IMR-90 (cell line): ENCODE measurements around the gene ATXN1. TPM values are rescaled to one million over a fixed set of nuclear protein-coding genes. Genes with fewer than 3 reads are reported as not detected.

Experiments
- ATAC-seq: fragments of 200-7000 bp; cut with Tn5 transposase; 2 replicates; pipeline ENCODE4 v1.9.1; 2020; ENCODE audit warnings: low read depth, mild to moderate bottlenecking, moderate library complexity
- BruUV-seq: library from RNA; stranded (reverse); fragments of 400-500 nt; replicated peaks from 2 replicates; lab custom pipeline; 2021; lab: Mats Ljungman, UMichigan
- CTCF ChIA-PET: fragments of 300-600 bp; formaldehyde crosslinking; extraction: SDS; loops from one replicate; lab custom pipeline; 2021; ENCODE audit warnings: antibody characterized with exemption; lab: Yijun Ruan, JAX
- POLR2A ChIA-PET: fragments of 300-600 bp; sonication (Branson Sonifier 250); formaldehyde crosslinking; loops from one replicate; lab custom pipeline; 2022; ENCODE audit warnings: antibody characterized with exemption; ENCODE audit not compliant: unreplicated experiment; lab: Charles Lee
- DNase-seq: peaks from one replicate; pipeline ENCODE4 v3.0.0; 2013
- H2AFZ ChIP-seq: replicated peaks from 2 replicates; pipeline ENCODE3; 2013; ENCODE audit warnings: low read length, mild to moderate bottlenecking; ENCODE audit not compliant: poor library complexity
- H2AK5ac ChIP-seq: 2 replicates; pipeline ENCODE4 v1.6.1; 2013; ENCODE audit warnings: low read depth, low read length, inconsistent platforms
- H2AK9ac ChIP-seq: replicated peaks from 2 replicates; pipeline ENCODE3; 2013; ENCODE audit warnings: mild to moderate bottlenecking, low read depth, low read length, moderate library complexity; ENCODE audit not compliant: poor library complexity
- H2BK120ac ChIP-seq: 2 replicates; pipeline ENCODE4 v1.6.1; 2013; ENCODE audit warnings: low read depth, low read length, inconsistent platforms
- H2BK15ac ChIP-seq: 3 replicates; pipeline ENCODE4 v1.6.1; 2013; ENCODE audit warnings: low read depth, low read length, inconsistent platforms
- H2BK20ac ChIP-seq: 2 replicates; pipeline ENCODE4 v1.6.1; 2013; ENCODE audit warnings: low read depth, mild to moderate bottlenecking, inconsistent platforms, low read length, moderate library complexity
- H2BK5ac ChIP-seq: 2 replicates; pipeline ENCODE4 v1.6.1; 2013; ENCODE audit warnings: mild to moderate bottlenecking, low read depth, low read length, inconsistent platforms; ENCODE audit not compliant: poor library complexity, severe bottlenecking
- H3K14ac ChIP-seq: replicated peaks from 2 replicates; pipeline ENCODE4 v1.6.1; 2013; ENCODE audit warnings: low read depth, low read length, inconsistent platforms
- H3K18ac ChIP-seq: 2 replicates; pipeline ENCODE4 v1.6.1; 2013; ENCODE audit warnings: low read depth, low read length, control low read depth
- H3K23ac ChIP-seq: 2 replicates; pipeline ENCODE4 v1.6.1; 2013; ENCODE audit warnings: low read depth, low read length, inconsistent platforms
- H3K27ac ChIP-seq: 2 replicates; pipeline ENCODE4 v1.5.1; 2013; ENCODE audit warnings: mild to moderate bottlenecking, control low read depth, low read length; ENCODE audit not compliant: insufficient read depth
- H3K27me3 ChIP-seq: 2 replicates; pipeline ENCODE4 v1.6.1; 2013; ENCODE audit warnings: low read length; ENCODE audit not compliant: control insufficient read depth, insufficient read depth
- H3K36me3 ChIP-seq: 2 replicates; pipeline ENCODE4 v1.6.1; 2013; ENCODE audit warnings: low read length, mixed read lengths; ENCODE audit not compliant: control insufficient read depth, insufficient read depth
- H3K4ac ChIP-seq: 2 replicates; pipeline ENCODE4 v1.6.1; 2013; ENCODE audit warnings: low read depth, low read length, inconsistent platforms
- H3K4me1 ChIP-seq: 2 replicates; pipeline ENCODE4 v1.6.1; 2013; ENCODE audit warnings: low read length, mixed read lengths; ENCODE audit not compliant: control insufficient read depth, insufficient read depth
- H3K4me2 ChIP-seq: 2 replicates; pipeline ENCODE4 v1.6.1; 2013; ENCODE audit warnings: low read depth, mild to moderate bottlenecking, control low read depth, low read length, moderate library complexity
- H3K4me3 ChIP-seq: 2 replicates; pipeline ENCODE4 v1.5.1; 2013; ENCODE audit warnings: low read depth, mild to moderate bottlenecking, control low read depth, low read length, moderate library complexity; ENCODE audit not compliant: insufficient read depth
- H3K56ac ChIP-seq: 2 replicates; pipeline ENCODE4 v1.6.1; 2013; ENCODE audit warnings: low read length, inconsistent platforms; ENCODE audit not compliant: insufficient read depth; ENCODE audit errors: extremely low read depth
- H3K79me1 ChIP-seq, 2 experiments: 2 replicates each; pipeline ENCODE4 v1.6.1; 2013; ENCODE audit warnings: low read length in 2 of 2, inconsistent platforms in 1 of 2, low read depth in 1 of 2
- H3K9ac ChIP-seq: 2 replicates; pipeline ENCODE4 v1.6.1; 2013; ENCODE audit warnings: low read depth, low read length, control low read depth
- H3K9me1 ChIP-seq: 2 replicates; pipeline ENCODE4 v1.6.1; 2013; ENCODE audit warnings: low read length, inconsistent platforms; ENCODE audit not compliant: insufficient read depth
- H3K9me3 ChIP-seq: 2 replicates; pipeline ENCODE4 v1.6.1; 2013; ENCODE audit warnings: low read length; ENCODE audit not compliant: control insufficient read depth, insufficient read depth
- H4K20me1 ChIP-seq: 2 replicates; pipeline ENCODE4 v1.6.1; 2013; ENCODE audit warnings: low read length, inconsistent platforms; ENCODE audit not compliant: insufficient read depth
- H4K5ac ChIP-seq: 2 replicates; pipeline ENCODE4 v1.6.1; 2013; ENCODE audit warnings: mild to moderate bottlenecking, low read depth, low read length, control low read depth
- H4K8ac ChIP-seq, 2 experiments: 2 replicates each; pipeline ENCODE4 v1.6.1; 2013; ENCODE audit warnings: low read depth in 2 of 2, low read length in 2 of 2, control low read depth in 1 of 2, inconsistent platforms in 1 of 2
- H4K91ac ChIP-seq: 2 replicates; pipeline ENCODE4 v1.6.1; 2013; ENCODE audit warnings: low read depth, low read length, inconsistent platforms; ENCODE audit not compliant: insufficient read depth
- BHLHE40 ChIP-seq: fragments of 150-350 bp; IDR thresholded peaks from 2 replicates; pipeline ENCODE4 v1.6.1; 2016; ENCODE audit warnings: mild to moderate bottlenecking, low read depth, low read length
- CEBPB ChIP-seq: IDR thresholded peaks from 2 replicates; pipeline ENCODE4 v1.6.1; 2012; ENCODE audit warnings: low read depth, low read length, improper control_type of control experiment
- MAFK ChIP-seq: IDR thresholded peaks from 2 replicates; pipeline ENCODE4 v1.6.1; 2012; ENCODE audit warnings: low read depth, low read length, improper control_type of control experiment
- MAZ ChIP-seq: IDR thresholded peaks from 2 replicates; pipeline ENCODE4 v1.6.1; 2012; ENCODE audit warnings: low read depth, mild to moderate bottlenecking, low read length, improper control_type of control experiment, moderate library complexity, borderline replicate concordance
- MXI1 ChIP-seq: IDR thresholded peaks from 2 replicates; pipeline ENCODE4 v1.6.1; 2012; ENCODE audit warnings: low read depth, mild to moderate bottlenecking, low read length, moderate library complexity, borderline replicate concordance
- NFE2L2 ChIP-seq: fragments of 150-350 bp; IDR thresholded peaks from 2 replicates; pipeline ENCODE4 v1.6.1; 2016; ENCODE audit warnings: low read depth, mild to moderate bottlenecking, low read length
- POLR2A ChIP-seq: IDR thresholded peaks from 2 replicates; pipeline ENCODE4 v1.6.1; 2012; ENCODE audit warnings: mild to moderate bottlenecking, low read depth, low read length
- RAD21 ChIP-seq: IDR thresholded peaks from 2 replicates; pipeline ENCODE4 v1.6.1; 2012; ENCODE audit warnings: low read length, improper control_type of control experiment
- RFX5 ChIP-seq: IDR thresholded peaks from 2 replicates; pipeline ENCODE4 v1.8.0; 2012; ENCODE audit warnings: low read depth, mild to moderate bottlenecking, low read length, moderate library complexity
- SMC3 ChIP-seq: fragments of 150-350 bp; IDR thresholded peaks from 2 replicates; pipeline ENCODE4 v1.6.1; 2016; ENCODE audit warnings: low read depth, mild to moderate bottlenecking, antibody characterized with exemption, low read length, moderate library complexity
- WGBS, 2 experiments: methylation state at CpG; one replicate each; pipeline versions ENCODE4 v1.1.5 to v1.1.7; 2013; ENCODE audit warnings: missing lambda C conversion rate in 2 of 2; ENCODE audit not compliant: insufficient read length in 1 of 2; ENCODE audit errors: extremely low coverage in 2 of 2; 5-methylcytosine and 5-hydroxymethylcytosine counted together
- dilution Hi-C: fragments of 300-500 bp; cut with HindIII; formaldehyde crosslinking; loops from one replicate; pipeline ENCODE4 v1.14.3; 2018; ENCODE audit warnings: low sequenced_read_pairs; ENCODE audit not compliant: unreplicated experiment
- in situ Hi-C: fragments of 300-500 bp; cut with MboI; formaldehyde crosslinking; loops from 3 replicates; pipeline ENCODE4 v1.14.3; 2019; ENCODE audit warnings: low sequenced_read_pairs, inconsistent platforms, mixed read lengths
- intact Hi-C: fragments of 100-400 bp; cut with micrococcal nuclease; formaldehyde crosslinking; loops from 2 replicates; pipeline ENCODE4 v1.10.0; 2022
- polyA plus RNA-seq, 3 experiments: library from polyadenylated mRNA; depleted of rRNA; stranded (reverse); fragments of >200 nt; gene quantifications; 2 replicates each; pipeline ENCODE4 v1.2.3, GENCODE V29; 2012; ENCODE audit warnings: low replicate concordance in 1 of 3
- total RNA-seq: library from RNA; depleted of rRNA; stranded (reverse); fragments of >200 nt; gene quantifications from 2 replicates; pipeline ENCODE4 v1.2.3, GENCODE V29; 2012
- TF ChIP-seq, protein P1 (sequence below): conservative IDR thresholded peaks from 2 replicates; pipeline ENCODE4 v1.5.1; 2012; ENCODE audit warnings: mild to moderate bottlenecking, low read depth, low read length, improper control_type of control experiment
- TF ChIP-seq, protein P2 (sequence below): fragments of 150-350 bp; IDR thresholded peaks from 2 replicates; pipeline ENCODE4 v1.6.1; 2016; ENCODE audit warnings: low read depth, mild to moderate bottlenecking, low read length, moderate library complexity, borderline replicate concordance
- TF ChIP-seq, protein P3 (sequence below): fragments of 150-350 bp; IDR thresholded peaks from 2 replicates; pipeline ENCODE4 v1.6.1; 2017; ENCODE audit warnings: mild to moderate bottlenecking, antibody characterized with exemption, low read length, low read depth

Gene ATXN1
- total and polyA plus RNA-seq, 2 of the 4 experiments (the other 2 are of a cell fraction) = 7.3 to 11.1 TPM

DNA sequence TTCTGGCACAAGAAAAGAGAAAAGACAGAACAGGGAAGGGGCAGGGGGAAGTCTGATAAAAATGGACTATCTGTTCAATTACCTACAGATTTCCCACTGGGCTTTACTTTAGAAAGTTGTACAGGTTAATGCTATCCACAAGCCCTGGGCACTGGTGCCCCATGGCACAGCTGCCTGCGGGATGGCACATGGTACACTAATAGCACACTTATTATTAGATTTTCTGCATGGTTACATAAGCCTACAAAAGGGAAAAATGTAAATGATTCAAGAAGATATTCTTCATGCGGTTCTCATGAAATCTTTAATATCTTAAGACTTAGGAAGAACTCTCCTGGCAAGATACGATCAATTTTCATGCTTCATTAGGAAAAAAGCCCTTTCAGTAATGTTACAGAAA is 385.4 kb downstream of the ATXN1 start:
- no peak overlapping the region for H3K4ac ChIP-seq
- H3K9me3 ChIP-seq = no peaks in the 10 kb centered on the region
- TF ChIP-seq MAZ (no peak), POLR2A (no peak), NFE2L2 (no peak), MXI1 (no peak), RAD21 (no peak), MAFK (no peak), RFX5 (no peak), SMC3 (no peak), CEBPB (no peak), BHLHE40 (no peak)
- TF ChIP-seq, protein P1, sequence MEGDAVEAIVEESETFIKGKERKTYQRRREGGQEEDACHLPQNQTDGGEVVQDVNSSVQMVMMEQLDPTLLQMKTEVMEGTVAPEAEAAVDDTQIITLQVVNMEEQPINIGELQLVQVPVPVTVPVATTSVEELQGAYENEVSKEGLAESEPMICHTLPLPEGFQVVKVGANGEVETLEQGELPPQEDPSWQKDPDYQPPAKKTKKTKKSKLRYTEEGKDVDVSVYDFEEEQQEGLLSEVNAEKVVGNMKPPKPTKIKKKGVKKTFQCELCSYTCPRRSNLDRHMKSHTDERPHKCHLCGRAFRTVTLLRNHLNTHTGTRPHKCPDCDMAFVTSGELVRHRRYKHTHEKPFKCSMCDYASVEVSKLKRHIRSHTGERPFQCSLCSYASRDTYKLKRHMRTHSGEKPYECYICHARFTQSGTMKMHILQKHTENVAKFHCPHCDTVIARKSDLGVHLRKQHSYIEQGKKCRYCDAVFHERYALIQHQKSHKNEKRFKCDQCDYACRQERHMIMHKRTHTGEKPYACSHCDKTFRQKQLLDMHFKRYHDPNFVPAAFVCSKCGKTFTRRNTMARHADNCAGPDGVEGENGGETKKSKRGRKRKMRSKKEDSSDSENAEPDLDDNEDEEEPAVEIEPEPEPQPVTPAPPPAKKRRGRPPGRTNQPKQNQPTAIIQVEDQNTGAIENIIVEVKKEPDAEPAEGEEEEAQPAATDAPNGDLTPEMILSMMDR = no peak
- TF ChIP-seq, protein P2, sequence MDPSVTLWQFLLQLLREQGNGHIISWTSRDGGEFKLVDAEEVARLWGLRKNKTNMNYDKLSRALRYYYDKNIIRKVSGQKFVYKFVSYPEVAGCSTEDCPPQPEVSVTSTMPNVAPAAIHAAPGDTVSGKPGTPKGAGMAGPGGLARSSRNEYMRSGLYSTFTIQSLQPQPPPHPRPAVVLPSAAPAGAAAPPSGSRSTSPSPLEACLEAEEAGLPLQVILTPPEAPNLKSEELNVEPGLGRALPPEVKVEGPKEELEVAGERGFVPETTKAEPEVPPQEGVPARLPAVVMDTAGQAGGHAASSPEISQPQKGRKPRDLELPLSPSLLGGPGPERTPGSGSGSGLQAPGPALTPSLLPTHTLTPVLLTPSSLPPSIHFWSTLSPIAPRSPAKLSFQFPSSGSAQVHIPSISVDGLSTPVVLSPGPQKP = no peak
- TF ChIP-seq, protein P3, sequence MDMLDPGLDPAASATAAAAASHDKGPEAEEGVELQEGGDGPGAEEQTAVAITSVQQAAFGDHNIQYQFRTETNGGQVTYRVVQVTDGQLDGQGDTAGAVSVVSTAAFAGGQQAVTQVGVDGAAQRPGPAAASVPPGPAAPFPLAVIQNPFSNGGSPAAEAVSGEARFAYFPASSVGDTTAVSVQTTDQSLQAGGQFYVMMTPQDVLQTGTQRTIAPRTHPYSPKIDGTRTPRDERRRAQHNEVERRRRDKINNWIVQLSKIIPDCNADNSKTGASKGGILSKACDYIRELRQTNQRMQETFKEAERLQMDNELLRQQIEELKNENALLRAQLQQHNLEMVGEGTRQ = no peak
- DNase-seq = no peak
- ATAC-seq = no peak
- H3K27me3 ChIP-seq = no peaks in the 10 kb centered on the region
- no peaks in the 10 kb centered on the region for H4K20me1 ChIP-seq
- no peak overlapping the region for H3K4me3 ChIP-seq
- H4K5ac ChIP-seq = no peak overlapping the region
- H2AK9ac ChIP-seq = no peak overlapping the region
- peaks cover 6% of the 10 kb centered on the region; the same call in 1 of the 2 replicates for H3K36me3 ChIP-seq
- H3K56ac ChIP-seq = no peak overlapping the region
- no peak overlapping the region for H3K27ac ChIP-seq
- H2AFZ ChIP-seq = no peak overlapping the region
- H3K9me1 ChIP-seq = no peaks in the 10 kb centered on the region
- no peak overlapping the region for H4K8ac ChIP-seq
- H3K23ac ChIP-seq = no peak overlapping the region
- H3K4me1 ChIP-seq = no peaks in the 10 kb centered on the region
- no peak overlapping the region for H3K9ac ChIP-seq
- H2BK20ac ChIP-seq = no peak overlapping the region
- dilution Hi-C loops = no loop called here
- no TSS peak for BruUV-seq
- no peak overlapping the region for H2BK5ac ChIP-seq
- 80% methylated on average over 1 of the region's 3 CpGs; no CpG with 5 or more reads in 1 of the 2 experiments for WGBS, 2 experiments
- no peak overlapping the region for H3K4me2 ChIP-seq
- H4K91ac ChIP-seq = no peak overlapping the region
- H2BK15ac ChIP-seq = no peak overlapping the region
- no peak overlapping the region for H2AK5ac ChIP-seq
- CTCF ChIA-PET = interaction anchor here (0.7 to 1.1 kb wide), 2 partner anchors 21 to 91 kb away, joined by 3 read pairs; no protein-coding TSS in a partner anchor
- H3K79me1 ChIP-seq = peaks cover 0 to 10% of the 10 kb centered on the region in 2 experiments; a peak in 2 of 4 replicates
- H3K18ac ChIP-seq = no peak overlapping the region
- POLR2A ChIA-PET = no interaction called here
- no peak overlapping the region for H2BK120ac ChIP-seq
- no peak overlapping the region for H3K14ac ChIP-seq
- intact Hi-C loops = no loop called here
- in situ Hi-C loops = no loop called here
